DMS 273 (cell line): ENCODE measurements around the gene TIMP2.
A peak's percentile ranks its signal among the peaks of the same experiment; 100 is the strongest.
"Not testable (repeated sequence)": the region's sequence is repeated elsewhere in the genome, so short reads cannot be mapped to it uniquely, and the experiment has no call there.

Experiments
- DNase-seq: peaks from one replicate; lab custom pipeline; 2025; ENCODE audit not compliant: unreplicated experiment; lab: John Stamatoyannopoulos, UW

The TIMP2 gene

DNA sequence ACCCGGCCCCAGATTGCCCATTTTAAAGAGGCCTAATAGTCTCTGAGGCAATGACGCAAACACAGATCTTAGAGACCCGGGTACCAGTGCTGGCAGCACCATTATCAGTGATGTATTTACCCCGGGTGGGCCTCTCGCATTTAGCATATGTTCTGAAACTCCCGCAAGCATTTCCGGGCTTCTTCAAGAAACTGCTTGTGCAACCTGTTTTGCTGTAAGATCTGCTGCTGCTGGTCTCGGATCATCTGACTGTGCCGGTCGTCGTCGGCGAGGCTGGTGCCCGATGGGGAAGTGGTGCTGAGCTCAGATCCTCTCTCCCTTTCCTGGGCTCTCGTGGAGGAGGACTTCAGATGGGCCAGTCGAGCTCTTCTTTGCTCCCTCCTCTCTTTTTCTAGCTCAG lies 34.7 kb downstream of the TIMP2 start:
- no peak for DNase-seq

DNA sequence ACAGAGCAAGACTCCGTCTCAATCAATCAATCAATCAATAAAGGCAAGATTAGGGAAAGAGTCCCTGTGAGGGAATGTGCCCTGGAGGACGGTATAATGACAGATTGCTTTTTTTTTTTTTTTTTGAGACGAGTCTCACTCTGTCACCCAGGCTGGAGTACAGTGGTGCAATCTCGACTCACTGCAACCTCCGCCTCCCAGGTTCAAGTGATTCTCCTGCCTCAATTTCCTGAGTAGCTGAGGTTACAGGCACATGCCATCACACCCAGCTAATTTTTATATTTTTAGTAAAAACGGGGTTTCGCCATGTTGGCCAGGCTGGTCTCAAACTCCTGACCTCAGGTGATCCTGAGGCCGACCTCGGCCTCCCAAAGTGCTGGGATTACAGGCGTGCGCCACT lies 35.1 kb downstream of the TIMP2 start:
- not testable (repeated sequence) for DNase-seq

- DNase-seq, result no peak
Observed at GRCh38 chr17:78889531-78889930, 35.7 kb downstream of the TIMP2 start.

DNA sequence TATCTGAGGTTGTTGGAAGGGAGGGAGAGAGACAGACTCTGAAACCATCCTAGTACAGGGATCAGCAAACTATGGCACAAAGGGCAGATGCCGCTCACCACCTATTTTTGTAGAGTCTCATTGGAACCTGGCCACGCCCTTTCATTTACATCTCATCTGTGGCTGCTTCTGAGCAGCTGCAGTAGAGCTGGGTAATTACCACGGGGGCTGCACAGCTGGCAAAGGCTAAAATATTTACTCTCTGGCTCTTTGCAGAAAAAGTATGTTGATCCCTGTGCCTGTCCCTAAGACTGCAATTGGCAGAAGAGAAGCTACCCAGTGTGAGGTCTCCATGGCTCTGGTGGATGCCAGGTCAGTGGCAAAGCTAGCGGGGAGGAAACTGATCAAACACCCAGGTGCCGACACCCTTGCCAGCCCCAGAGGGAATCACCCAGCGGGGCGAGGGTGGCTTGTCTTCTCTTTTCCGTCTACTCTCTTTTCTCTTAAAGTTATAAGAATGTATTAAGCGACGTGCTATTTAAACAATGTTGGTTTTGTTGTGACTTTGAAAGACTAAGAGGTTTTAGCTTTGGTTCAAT lies 36.2 kb downstream of the TIMP2 start:
- DNase-seq, result peak; percentile 55

DNA sequence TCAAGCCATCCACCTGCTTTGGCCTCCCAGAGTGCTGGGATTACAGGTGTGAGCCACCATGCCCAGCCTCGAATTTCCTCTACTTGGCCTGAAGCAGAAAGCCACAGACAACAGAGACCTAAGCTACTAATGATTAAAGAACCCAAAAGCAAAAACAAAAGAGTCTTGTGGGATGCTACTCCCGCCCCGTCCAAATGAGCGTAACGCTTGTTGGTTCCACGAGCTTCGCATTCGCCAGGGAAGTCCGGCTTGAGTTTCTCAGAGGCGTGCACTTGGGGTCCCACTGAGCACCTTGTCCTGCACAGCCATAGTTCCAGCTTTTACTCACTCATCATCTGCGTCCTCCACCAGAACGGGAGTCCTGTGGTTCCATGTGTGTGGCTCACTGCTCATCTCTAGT lies 38.2 kb downstream of the TIMP2 start:
- no peak for DNase-seq

DNA sequence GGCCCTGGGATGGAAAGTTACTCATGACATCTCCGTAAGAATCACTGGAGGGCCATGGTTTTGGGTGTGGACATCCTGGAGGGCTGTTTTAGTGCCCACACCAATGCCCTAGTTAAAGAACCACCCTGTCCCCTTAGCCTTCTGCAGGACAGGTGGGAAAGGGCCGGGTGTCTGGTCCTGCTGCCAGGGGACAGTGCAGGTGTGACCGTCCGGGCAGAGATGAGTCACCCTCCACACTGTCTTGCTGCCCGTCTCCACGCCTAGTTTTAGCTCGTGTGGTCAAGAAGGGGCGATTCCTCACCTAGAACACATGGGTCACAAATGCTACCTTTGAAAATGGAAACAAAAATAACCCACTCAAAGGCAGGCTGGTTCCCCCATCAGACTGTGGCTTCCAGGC lies 39.2 kb downstream of the TIMP2 start:
- no peak for DNase-seq

DNA sequence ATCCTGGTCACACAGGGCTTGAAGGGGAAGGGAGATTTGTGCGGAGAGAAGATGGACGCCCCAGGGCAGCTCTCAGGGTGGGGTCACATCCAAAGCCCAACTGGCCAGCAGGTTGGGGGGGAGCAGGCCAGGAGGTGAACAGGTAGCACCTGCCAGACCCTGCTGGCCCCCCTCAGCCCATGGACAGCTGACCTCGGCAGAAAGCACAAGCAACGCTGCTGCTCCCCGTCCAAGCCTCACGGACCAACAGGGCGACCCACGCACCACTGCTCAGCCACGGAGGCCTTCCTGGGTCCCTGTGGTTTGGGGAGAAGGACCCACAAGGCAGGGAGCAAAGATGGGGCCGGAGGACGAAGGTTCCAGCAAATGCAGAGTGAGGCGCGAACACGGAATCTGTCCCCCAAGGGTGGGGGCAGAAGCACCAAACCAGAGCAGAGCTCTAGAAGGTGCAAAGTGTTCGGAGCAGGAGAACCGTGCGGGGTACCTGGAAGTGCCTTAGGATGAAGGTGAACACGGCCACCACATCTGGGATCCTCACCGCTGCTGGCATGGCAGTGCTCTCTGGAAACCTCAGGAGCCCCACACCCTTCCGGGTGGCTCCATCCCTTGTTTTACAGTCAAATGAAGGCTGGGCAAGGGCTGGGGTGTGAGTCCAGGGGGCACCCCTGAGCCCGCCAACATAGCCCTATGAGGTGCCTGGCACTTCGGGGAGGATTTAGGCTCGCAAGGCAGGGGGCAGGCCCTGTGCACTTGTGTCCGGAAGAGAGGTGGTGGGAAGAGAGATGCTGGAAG lies 40.1 kb downstream of the TIMP2 start:
- DNase-seq, result no peak

DNA sequence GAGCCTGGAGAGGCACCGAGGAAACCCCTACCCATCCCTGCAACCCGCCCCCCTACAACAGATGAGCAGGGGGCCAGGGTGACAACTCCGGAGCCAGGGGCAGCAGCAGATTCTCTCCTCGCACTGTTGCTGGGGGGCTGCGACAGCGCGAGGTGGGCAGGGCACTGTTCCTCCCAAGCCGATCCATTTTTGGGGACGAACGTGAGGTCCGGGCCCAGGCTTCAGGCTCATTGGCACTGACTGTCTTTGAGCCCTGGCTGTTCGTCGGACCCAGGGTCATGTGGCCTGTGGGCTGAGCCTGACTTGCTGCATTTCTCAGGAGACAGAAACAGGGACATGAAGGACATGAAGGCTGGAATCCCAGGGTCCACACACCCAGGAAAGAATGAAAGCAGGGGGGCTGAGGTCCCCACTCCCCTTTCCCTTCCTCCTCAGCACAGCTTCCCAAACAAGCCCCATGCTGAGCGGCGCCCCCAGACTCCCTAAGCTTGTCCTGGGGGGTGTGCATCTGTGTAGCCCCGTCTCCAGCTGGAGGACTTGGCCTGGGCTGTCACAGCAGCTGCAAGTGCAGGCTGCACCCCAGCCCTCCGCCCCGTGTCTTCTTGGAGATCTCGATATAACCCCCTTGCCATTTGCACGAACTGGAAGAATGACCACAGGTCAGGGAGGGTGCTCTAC lies 40.9 kb downstream of the TIMP2 start:
- no peak for DNase-seq

DNA sequence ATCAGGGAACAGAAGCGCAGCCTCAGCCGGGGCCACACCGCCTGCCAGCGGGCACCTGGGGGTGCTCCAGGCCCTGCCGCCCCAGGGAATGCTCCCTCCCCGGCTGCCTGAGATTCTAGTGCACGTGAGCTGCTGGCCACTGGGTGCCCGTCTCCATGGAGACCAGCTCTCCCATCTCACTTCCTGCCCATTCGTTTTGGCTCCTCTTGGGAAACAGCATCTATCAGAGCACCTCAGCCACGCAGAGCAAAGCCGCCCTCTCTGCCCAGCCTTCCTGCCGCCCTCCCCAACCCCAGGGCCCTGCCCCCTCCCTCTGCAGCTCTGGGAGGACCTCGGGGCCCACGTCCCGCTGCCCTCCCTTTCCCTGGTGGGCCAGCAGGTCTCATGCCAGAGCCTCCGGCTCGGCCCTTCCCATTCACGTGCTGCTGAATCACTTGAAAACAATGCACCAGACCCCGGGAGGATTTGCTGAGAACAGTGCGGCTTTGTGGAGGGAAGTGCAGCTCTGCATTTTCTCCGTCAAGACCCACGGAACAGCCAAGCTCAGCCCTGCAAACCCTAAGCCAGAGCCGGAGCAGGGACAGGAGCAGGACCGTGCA lies 41.6 kb downstream of the TIMP2 start:
- peak; percentile 66 for DNase-seq

- DNase-seq, result no peak
Observed at GRCh38 chr17:78883089-78883532, 42.1 kb downstream of the TIMP2 start.

- DNase-seq, result no peak
Observed at GRCh38 chr17:78882540-78883088, 42.6 kb downstream of the TIMP2 start.

DNA sequence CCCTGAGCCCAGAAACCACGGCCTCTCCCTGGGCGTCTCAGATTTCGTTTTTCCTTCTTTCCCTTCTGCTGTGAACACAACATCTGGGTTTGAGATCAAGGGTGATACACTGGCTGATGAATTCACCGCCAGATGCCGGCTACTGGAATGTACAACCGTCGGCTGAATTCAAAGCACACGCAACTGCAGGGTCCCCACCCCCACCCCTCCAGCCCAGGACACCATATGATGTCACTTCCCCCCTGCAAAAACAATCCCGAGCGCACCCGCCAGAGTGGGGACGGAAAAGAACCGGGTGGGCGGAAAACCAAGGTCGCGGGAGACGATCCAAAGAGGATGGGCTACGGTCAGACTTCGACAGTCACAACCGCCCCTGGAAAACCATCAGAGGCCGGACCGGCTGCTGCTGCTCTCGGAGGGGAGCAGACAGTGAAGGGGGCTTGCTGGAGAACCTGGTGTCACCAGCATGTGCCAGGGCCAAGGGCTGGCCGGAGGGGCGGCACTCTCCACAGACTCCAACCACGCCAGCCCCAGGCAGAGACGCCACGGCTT lies 45.5 kb downstream of the TIMP2 start:
- peak; percentile 87 for DNase-seq

DNA sequence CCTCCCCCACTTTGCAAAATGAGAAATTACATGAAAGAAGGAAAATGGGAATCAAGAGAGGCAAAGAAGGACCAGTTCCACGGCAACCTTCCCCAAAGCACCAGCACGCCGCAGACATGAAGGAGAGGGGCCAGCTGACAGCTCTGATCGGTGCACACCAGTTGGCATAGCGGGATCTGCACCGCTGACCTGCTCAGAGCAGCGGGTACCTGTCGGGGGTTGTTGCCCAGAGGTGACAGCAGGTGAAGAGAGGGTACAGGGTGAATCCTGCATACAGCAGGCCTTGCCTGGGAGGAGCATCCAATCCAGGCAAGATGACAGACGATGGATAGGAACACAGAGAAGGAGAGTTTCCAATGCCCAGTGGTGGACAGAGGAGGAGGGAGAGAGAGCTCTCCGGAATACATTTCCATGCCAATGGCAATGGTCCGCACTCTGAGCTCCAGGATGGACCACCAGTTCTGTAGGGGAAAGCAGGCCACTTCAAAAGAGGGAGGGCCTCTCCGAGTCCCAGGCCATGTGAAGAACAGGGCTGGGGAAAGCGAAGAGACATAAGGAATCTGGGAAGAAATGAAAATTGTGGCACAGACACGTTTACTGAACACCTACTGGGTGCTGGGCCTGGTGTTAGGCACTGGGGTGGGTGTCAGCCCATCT lies 46.2 kb downstream of the TIMP2 start:
- DNase-seq, result no peak

GRCh38 chr17:78878261-78878660 lies 46.9 kb downstream of the TIMP2 start:
- no peak for DNase-seq

DNA sequence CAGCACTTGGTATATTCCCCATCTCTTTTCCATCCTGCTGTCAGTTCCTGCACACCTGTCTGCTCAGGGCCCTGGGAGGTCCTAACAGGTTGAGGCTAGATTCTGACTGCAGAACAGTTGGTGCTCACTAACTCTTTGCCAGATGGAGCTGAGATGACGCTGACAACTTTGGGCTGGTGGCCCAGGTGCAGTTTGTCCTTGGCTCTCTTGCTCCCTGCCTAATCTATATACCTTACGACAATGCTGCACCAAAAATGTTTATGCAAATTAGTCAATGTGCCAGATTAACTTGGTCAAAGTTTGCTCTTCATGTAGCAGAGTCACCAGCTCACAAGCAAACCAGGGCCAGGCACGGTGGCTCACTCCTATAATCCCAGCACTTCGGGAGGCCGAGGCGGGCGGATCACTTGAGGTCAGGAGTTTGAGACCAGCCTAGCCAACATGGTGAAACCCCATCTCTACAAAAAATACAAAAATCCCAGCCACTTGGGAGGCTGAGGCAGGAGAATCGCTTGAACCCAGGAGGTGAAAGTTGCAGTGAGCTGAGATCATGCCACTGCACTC lies 48.2 kb downstream of the TIMP2 start:
- peak; percentile 48 for DNase-seq

GRCh38 chr17:78876094-78876597 lies 49.0 kb downstream of the TIMP2 start:
- DNase-seq, result no peak

- DNase-seq, result peak; percentile 28
Observed at GRCh38 chr17:78875363-78876093, 49.7 kb downstream of the TIMP2 start.

DNA sequence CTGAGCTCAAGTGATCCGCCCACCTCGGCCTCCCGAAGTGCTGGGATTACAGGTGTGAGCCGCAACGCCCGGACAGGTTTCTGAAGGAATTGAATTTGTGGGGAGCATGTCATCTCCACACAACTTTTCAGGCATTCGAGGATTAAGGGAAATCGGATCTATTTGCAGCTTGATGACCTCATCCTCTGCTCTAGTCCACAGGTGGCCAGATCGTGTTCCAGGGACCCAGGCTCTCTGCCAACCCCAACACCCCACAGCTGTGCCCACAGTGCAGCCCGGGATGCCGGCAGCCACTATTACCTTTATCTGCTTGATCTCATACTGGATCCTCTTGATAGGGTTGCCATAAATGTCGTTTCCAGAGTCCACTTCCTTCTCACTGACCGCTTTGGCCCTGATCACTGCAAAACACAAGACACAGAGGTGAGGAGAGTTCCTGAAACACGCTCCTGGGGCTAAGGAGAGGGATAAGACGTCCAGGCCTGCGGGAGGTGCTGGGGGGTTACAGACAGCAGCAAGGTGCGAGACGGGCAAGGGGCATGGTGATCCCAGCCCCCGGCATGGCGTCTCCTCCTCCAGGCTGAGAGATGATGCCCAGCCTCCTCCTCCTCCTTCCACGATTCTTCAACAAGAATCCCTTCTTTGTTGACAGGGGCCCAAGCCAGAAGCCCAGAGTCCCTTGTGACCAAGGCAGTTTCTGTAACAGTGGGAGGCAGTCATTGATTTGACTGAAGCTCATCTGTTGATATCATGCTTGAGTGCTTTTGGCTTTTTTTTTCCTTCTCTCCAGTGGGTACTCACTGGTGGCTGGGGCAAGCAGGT lies 51.5 kb downstream of the TIMP2 start:
- DNase-seq, result peak; percentile 94

GRCh38 chr17:78872486-78872885 lies 52.7 kb downstream of the TIMP2 start:
- DNase-seq, result no peak
